HEK293T (cell line): ENCODE measurements around the gene FBXO21.

Source experiments
- CTCF ChIA-PET: fragments of 350-600 bp; formaldehyde crosslinking; extraction: SDS; loops from one replicate; lab custom pipeline; 2021; ENCODE audit warnings: antibody characterized with exemption, inconsistent platforms; lab: Yijun Ruan, JAX
- POLR2A ChIA-PET: fragments of 350-600 bp; formaldehyde crosslinking; extraction: SDS; loops from one replicate; lab custom pipeline; 2020; ENCODE audit warnings: antibody characterized with exemption, inconsistent platforms; lab: Yijun Ruan, JAX
- DNase-seq: peaks from one replicate; pipeline ENCODE4 v3.0.0; 2012; ENCODE audit warnings: mixed read lengths; ENCODE audit errors: extremely low spot score
- ARNT ChIP-seq: fragments of 450-650 bp; IDR thresholded peaks from 2 replicates; pipeline ENCODE4 v1.6.1; 2017; ENCODE audit warnings: mild to moderate bottlenecking
- BHLHE40 ChIP-seq: fragments of 450-650 bp; IDR thresholded peaks from 2 replicates; pipeline ENCODE4 v1.6.1; 2016; ENCODE audit warnings: mild to moderate bottlenecking, moderate library complexity, borderline replicate concordance
- CTBP1 ChIP-seq: fragments of 450-650 bp; IDR thresholded peaks from 2 replicates; pipeline ENCODE4 v1.6.1; 2016; ENCODE audit warnings: borderline replicate concordance
- ELF4 ChIP-seq: fragments of 450-650 bp; IDR thresholded peaks from 2 replicates; pipeline ENCODE4 v1.6.1; 2017; ENCODE audit warnings: antibody characterized with exemption
- FOXA1 ChIP-seq: fragments of 450-650 bp; IDR thresholded peaks from 2 replicates; pipeline ENCODE4 v1.6.1; 2016; ENCODE audit warnings: mild to moderate bottlenecking
- FOXK2 ChIP-seq: fragments of 450-650 bp; IDR thresholded peaks from 2 replicates; pipeline ENCODE4 v1.6.1; 2016; ENCODE audit warnings: mild to moderate bottlenecking
- FOXM1 ChIP-seq: fragments of 450-650 bp; IDR thresholded peaks from 2 replicates; pipeline ENCODE4 v1.6.1; 2017; ENCODE audit warnings: mild to moderate bottlenecking, borderline replicate concordance
- HDGF ChIP-seq: fragments of 450-650 bp; IDR thresholded peaks from 2 replicates; pipeline ENCODE4 v1.6.1; 2017; ENCODE audit warnings: antibody characterized with exemption, borderline replicate concordance
- NFRKB ChIP-seq: fragments of 450-650 bp; IDR thresholded peaks from 2 replicates; pipeline ENCODE4 v1.6.1; 2016; ENCODE audit warnings: mild to moderate bottlenecking, moderate library complexity
- SP1 ChIP-seq: fragments of 450-650 bp; IDR thresholded peaks from 2 replicates; pipeline ENCODE4 v1.6.1; 2017
- SUZ12 ChIP-seq: fragments of 450-650 bp; IDR thresholded peaks from 2 replicates; pipeline ENCODE4 v1.6.1; 2016; ENCODE audit warnings: mild to moderate bottlenecking
- ZNF384 ChIP-seq: fragments of 450-650 bp; IDR thresholded peaks from 2 replicates; pipeline ENCODE4 v1.6.1; 2016
- TF ChIP-seq, protein P1 (sequence below): fragments of 450-650 bp; IDR thresholded peaks from 2 replicates; pipeline ENCODE4 v1.6.1; 2016

The FBXO21 gene

DNA sequence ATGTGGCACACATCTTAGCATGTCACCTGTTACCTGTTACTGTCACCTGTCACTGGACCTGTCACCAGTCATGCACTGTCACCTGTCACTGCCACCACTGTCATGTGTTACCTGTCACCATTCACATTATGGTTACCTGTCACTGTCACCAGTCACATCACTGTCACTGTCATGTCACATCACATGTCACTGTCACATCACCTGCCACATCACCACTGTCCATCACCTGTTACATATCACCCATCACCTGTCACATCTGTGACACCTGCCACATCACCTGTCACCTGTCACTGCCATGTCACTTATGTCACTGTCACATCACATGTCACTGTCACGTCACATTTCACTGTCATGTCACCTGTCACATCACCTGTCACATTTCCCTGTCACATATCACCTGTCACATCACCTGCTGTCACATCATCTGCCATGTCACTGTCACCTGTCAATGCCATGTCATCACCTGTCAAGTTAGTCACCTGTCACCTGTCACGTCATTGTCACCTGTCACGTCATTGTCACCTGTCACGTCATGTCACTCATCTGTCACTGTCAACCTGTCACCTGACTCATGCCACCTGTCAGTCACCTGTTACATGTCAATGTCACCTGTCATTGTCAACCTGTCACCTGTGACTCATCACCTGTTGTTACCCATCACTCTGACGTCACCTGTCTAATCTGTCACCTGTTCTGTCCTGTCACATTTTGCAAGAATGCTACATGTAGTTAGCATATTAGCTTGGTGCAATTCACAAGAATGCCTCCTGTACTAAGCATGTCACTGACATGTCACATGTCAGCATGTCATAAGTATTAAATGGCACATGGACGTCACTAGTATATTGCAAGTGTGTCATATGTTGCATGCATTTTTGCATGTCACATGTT is 62.1 kb downstream of the FBXO21 start:
- ChIA-PET POLR2A (no interaction called here), CTCF (interaction anchor here (0.7 kb wide), 1 partner anchor 104 kb away, joined by 3 read pairs; no protein-coding TSS in a partner anchor)
- no peak for TF ChIP-seq SP1
- TF ChIP-seq HDGF: no peak
- TF ChIP-seq, protein P1, sequence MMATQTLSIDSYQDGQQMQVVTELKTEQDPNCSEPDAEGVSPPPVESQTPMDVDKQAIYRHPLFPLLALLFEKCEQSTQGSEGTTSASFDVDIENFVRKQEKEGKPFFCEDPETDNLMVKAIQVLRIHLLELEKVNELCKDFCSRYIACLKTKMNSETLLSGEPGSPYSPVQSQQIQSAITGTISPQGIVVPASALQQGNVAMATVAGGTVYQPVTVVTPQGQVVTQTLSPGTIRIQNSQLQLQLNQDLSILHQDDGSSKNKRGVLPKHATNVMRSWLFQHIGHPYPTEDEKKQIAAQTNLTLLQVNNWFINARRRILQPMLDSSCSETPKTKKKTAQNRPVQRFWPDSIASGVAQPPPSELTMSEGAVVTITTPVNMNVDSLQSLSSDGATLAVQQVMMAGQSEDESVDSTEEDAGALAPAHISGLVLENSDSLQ: peak; percentile 97
- no peak for TF ChIP-seq BHLHE40
- no peak for TF ChIP-seq ARNT
- no peak for DNase-seq

GRCh38 chr12:117126335-117126734 is 63.9 kb downstream of the FBXO21 start:
- ChIA-PET CTCF (no interaction called here), POLR2A (no interaction called here)
- no peak for DNase-seq
- TF ChIP-seq NFRKB: no peak
- TF ChIP-seq, protein P1: peak; percentile 81
- TF ChIP-seq BHLHE40: no peak

- TF ChIP-seq FOXK2: no peak
- TF ChIP-seq, protein P1: peak; percentile 92
- ChIA-PET POLR2A (no interaction called here), CTCF (no interaction called here)
Observed at GRCh38 chr12:117125767-117126166, 64.5 kb downstream of the FBXO21 start.

DNA sequence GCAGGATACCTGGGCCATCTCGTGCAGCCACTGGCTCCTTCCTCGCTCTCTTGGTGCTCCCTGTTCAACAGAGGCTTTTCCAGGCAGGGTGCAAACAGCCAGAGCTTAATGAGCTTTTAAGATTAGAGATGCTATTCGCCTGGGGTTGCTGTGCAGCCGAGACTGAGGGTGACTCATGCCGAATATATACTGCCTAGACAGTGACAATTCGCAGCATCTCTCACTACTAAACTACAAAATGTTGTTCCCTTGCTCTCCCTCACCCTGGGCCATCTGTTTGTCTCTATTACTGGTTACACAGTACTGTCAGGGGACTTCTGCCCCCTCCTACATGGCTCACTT is 65.0 kb downstream of the FBXO21 start:
- no peak for DNase-seq
- TF ChIP-seq ELF4: no peak
- TF ChIP-seq, protein P1: no peak
- TF ChIP-seq HDGF: no peak
- no peak for TF ChIP-seq FOXK2
- no peak for TF ChIP-seq SUZ12
- TF ChIP-seq NFRKB: no peak
- TF ChIP-seq ZNF384: no peak
- TF ChIP-seq SP1: no peak
- TF ChIP-seq FOXM1: no peak
- POLR2A ChIA-PET: no interaction called here
- CTCF ChIA-PET: no interaction called here

More at GRCh38 chr12:117125767-117126166, 64.5 kb downstream of the FBXO21 start:
- no peak for DNase-seq

DNA sequence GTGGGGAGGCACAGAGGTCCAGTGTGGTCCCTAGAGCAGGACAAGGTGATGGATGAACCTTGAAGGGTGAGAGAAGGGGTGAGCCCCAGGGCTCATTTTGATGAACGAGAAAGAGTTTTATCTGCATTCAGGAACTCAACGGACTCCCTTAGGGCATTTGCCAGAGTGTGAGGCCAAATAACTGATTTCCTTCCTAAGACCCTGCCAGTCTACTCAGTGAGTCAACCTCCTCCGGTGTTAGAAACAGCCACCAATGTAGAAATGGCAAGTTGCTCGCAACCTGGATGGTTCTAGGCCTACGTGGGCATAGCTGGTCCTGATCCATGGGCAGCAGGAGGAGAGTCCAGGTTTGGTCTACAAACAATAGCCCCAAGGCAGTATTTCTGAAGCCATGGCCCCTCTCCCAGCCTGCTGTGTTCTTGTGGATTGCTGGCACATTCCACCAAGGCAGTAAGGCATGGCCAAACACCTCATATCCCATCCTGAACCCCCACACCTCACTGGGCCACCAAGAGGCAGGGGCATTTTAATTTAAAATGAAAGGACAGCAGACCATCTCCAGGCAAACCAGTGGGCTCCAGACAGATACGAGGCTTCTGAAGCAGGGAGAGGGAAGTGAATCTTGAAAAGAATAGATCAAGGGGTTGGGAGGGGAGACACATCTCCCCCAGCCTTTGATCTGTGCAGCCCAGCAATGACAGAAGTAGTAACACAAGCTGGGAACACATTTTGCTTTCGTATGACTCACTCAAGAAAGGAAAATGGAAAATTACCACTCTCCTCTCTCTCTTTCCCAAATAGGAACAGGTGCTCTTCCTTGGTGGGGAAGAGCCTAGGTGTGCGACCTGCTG is 65.6 kb downstream of the FBXO21 start:
- no peak for DNase-seq
- ChIA-PET POLR2A (no interaction called here), CTCF (no interaction called here)
- TF ChIP-seq CTBP1 (no peak), BHLHE40 (no peak), FOXM1 (no peak), FOXA1 (no peak), FOXK2 (no peak), NFRKB (no peak), ZNF384 (no peak), SP1 (no peak), HDGF (no peak), ARNT (no peak)
- TF ChIP-seq, protein P1: no peak

DNA sequence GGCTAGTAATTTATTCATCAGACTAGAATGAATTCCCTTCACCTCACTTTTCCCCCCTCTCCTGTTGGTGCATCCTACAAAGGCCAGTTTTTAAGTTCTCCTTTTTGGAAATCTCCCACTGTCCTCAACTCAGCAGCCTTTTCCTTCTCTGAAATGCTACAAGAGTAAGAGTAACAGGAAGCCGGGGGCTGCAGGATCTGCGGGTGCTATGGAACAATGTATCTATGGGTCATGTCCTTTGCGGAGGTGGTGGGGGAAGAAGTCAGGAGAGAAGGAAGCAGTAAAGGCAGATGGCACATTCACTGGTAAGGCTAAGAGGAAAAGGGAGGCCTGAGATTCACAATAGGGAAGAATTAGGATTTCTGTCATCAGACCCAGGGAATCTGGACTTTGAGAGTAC is 68.8 kb downstream of the FBXO21 start:
- POLR2A ChIA-PET: no interaction called here
- DNase-seq: no peak
- no peak for TF ChIP-seq BHLHE40
- TF ChIP-seq HDGF: no peak
- no peak for TF ChIP-seq CTBP1
- no peak for TF ChIP-seq SUZ12
- no peak for TF ChIP-seq SP1
- TF ChIP-seq FOXA1: no peak
- CTCF ChIA-PET: no interaction called here
